Endothelial cell of umbilical vein (primary cell): ENCODE measurements around the gene SLC50A1.

Experiments
- POLR2A ChIP-seq: IDR thresholded peaks from 2 replicates; pipeline ENCODE4 v1.6.1; 2012; ENCODE audit warnings: low read depth, mild to moderate bottlenecking, control low read depth, low read length
- TF ChIP-seq, protein P1 (sequence below), 2 donors: IDR thresholded peaks; 1 replicate in 1 of 2; 2 replicates in 1 of 2; pipeline ENCODE4 v1.5.1; 2011; ENCODE audit warnings: low read length in 2 of 2, mild to moderate bottlenecking in 2 of 2, moderate library complexity in 2 of 2, control low read depth in 1 of 2, inconsistent platforms in 1 of 2, low read depth in 1 of 2; ENCODE audit not compliant: insufficient read depth in 1 of 2; ENCODE audit errors: extremely low read depth in 1 of 2

DNA sequence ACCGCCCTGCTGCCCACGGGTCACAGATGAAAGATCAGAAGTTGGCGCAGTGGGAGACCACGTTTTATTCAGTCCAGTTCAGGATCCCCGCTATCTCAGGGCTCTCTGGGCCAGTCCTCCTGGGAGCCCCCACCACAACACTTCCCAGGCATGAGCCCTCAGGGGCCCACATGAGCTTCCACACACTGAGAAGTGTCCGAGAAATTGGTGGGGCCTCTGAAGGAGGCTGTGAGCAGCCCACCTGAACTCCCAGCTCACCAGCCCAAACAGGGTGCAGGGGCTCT lies 50.1 kb downstream of the SLC50A1 start:
- TF ChIP-seq, protein P1, sequence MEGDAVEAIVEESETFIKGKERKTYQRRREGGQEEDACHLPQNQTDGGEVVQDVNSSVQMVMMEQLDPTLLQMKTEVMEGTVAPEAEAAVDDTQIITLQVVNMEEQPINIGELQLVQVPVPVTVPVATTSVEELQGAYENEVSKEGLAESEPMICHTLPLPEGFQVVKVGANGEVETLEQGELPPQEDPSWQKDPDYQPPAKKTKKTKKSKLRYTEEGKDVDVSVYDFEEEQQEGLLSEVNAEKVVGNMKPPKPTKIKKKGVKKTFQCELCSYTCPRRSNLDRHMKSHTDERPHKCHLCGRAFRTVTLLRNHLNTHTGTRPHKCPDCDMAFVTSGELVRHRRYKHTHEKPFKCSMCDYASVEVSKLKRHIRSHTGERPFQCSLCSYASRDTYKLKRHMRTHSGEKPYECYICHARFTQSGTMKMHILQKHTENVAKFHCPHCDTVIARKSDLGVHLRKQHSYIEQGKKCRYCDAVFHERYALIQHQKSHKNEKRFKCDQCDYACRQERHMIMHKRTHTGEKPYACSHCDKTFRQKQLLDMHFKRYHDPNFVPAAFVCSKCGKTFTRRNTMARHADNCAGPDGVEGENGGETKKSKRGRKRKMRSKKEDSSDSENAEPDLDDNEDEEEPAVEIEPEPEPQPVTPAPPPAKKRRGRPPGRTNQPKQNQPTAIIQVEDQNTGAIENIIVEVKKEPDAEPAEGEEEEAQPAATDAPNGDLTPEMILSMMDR (IDR thresholded peaks at IDR 0.05; ENCODE audit: extremely low read depth in 1 of 2, insufficient read depth in 1 of 2, low read depth in 1 of 2, low read length in 2 of 2), result no peak
- no peak for TF ChIP-seq POLR2A
